GM13977 (cell line): ENCODE results near the gene SPESP1.

Experiments
- DNase-seq: peaks from one replicate; pipeline ENCODE4 v3.0.0; 2012; ENCODE audit warnings: low spot score
- in situ Hi-C: fragments of 300-500 bp; cut with MboI; formaldehyde crosslinking; loops from one replicate; pipeline ENCODE4 v1.12.0; 2022; ENCODE audit warnings: low sequenced_read_pairs, low pct_unique_long_range_greater_than_20kb, mixed read lengths, inconsistent platforms; ENCODE audit not compliant: unreplicated experiment
- TF ChIP-seq, protein P1 (sequence below): IDR thresholded peaks from 2 replicates; pipeline ENCODE4 v1.5.1; 2012; ENCODE audit warnings: mild to moderate bottlenecking, control low read depth; ENCODE audit not compliant: insufficient read depth; ENCODE audit errors: extremely low read depth, missing control alignments

The SPESP1 gene

DNA sequence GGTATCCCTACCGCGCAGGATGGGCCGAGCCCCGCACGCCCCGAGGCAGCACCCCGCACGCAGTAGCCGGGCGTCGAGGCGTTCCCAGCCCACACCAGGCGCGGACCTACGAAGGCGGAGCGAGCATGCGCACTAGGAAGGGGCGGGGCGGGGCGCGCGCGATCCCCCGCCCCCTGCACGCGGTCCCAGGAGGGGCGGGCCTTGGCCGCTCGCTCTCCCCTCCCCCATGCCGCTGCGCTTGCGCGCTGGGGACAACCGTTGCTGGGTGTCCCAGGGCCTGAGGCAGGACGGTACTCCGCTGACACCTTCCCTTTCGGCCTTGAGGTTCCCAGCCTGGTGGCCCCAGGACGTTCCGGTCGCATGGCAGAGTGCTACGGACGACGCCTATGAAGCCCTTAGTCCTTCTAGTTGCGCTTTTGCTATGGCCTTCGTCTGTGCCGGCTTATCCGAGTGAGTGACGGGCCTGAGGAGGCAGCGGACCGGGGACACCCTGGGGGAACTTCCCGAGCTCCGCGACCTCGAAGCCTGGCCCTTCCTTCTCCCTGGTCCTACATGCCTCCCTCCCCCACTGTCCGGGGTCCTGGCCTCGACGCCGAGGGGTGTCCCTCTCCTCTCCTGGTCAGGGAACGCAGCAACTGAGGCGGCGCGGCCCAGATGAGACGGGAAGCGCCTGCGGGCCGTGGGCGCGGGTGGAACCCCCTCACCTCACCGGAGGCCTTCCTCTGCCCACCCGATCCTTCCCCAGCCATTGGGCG lies at the start of gene SPESP1:
Gene SPESP1, plus strand, starts transcription at position 258 of the 755 bp plus-strand sequence. Its CDS starts 129 bp downstream, at position 387.
- in situ Hi-C loops: no loop called here
- peak; percentile 70 for DNase-seq
- TF ChIP-seq, protein P1, sequence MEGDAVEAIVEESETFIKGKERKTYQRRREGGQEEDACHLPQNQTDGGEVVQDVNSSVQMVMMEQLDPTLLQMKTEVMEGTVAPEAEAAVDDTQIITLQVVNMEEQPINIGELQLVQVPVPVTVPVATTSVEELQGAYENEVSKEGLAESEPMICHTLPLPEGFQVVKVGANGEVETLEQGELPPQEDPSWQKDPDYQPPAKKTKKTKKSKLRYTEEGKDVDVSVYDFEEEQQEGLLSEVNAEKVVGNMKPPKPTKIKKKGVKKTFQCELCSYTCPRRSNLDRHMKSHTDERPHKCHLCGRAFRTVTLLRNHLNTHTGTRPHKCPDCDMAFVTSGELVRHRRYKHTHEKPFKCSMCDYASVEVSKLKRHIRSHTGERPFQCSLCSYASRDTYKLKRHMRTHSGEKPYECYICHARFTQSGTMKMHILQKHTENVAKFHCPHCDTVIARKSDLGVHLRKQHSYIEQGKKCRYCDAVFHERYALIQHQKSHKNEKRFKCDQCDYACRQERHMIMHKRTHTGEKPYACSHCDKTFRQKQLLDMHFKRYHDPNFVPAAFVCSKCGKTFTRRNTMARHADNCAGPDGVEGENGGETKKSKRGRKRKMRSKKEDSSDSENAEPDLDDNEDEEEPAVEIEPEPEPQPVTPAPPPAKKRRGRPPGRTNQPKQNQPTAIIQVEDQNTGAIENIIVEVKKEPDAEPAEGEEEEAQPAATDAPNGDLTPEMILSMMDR: no peak

DNA sequence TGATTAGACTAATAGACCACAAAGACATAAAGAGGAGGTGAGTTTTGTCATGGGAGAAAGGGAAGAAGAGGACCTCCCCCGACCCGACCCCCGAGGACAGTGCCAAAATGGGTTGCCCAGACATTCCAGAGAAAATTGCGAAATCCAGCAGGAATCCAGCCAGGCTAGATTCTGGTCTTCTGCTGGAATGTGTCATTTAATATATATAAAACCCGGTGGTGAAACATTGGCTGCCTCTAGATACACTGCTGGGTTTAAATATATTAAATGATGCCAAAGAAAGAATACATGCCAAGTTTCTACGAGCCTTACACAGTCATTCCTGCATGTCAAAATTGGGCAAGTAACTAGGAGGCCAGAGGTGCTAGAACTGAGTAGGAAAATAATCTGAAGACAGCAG lies 45.3 kb upstream of the SPESP1 start:
- TF ChIP-seq, protein P1: no peak
- in situ Hi-C loops: loop anchor here (25.0 kb wide), 1 partner anchor 323 kb away; no protein-coding TSS in a partner anchor
- DNase-seq: no peak

DNA sequence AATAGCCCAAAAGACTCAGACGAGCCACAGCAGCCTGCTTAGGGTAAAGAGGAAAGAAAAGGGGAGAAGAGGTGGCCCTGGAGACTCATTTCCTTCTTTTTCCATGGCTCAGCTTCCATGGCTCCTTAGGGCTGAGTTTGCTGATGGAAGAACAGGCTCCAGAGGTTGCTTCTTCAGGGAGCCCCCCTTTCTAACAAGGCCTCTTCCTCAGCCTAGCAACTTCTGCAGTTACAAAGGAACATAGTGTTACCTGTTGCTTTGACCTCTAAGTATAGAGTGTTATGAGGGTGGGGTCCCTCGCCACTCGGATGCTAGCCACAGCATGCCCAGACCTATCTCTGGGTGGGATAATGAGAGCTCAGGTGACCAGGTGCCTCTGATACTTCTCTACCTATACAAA lies 43.2 kb upstream of the SPESP1 start:
- TF ChIP-seq, protein P1: no peak
- in situ Hi-C loops: loop anchor here (25.0 kb wide), 1 partner anchor 325 kb away; no protein-coding TSS in a partner anchor
- no peak for DNase-seq

DNA sequence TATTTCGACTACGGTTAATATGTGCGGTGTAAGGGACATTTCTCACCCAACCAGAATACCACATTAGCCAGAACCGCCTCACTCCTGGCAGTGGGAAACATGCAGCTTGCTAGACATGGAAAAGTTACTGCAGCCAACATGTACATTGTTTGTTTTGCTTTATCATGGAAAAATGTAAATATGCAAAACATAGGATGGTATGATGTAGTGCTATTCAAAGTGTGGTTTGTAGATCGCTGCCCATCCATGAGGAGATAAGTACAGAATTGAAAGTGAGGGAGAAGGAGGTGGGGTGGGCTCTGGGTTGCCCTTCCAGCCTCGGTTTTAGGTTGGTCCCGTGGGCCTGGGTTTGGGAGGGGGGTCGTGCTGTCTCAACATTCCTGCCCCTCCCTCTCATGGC lies 42.5 kb upstream of the SPESP1 start:
- in situ Hi-C loops: loop anchor here (25.0 kb wide), 1 partner anchor 326 kb away; no protein-coding TSS in a partner anchor
- no peak for DNase-seq
- TF ChIP-seq, protein P1: no peak

DNA sequence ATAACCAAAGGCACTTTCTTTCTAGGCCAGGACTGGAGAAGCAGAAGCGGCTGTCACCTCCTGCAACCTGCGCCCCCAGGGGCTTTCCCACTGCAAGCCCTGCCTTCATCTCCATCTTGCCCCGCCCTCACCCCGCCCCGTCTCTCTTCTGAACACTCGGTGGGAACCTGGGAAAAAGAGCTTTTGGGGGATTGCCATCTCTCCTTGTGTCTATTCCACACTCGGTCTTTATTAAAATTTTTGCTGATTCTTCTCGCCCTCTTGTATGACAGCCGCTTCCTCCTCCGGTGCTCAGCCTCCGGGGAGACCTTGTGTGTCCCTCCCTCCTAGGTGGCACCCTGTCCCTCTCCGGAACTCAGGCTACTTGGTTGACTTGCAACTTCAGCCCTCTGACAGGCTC lies 41.9 kb upstream of the SPESP1 start:
- TF ChIP-seq, protein P1: no peak
- DNase-seq: peak; percentile 22
- in situ Hi-C loops: loop anchor here (25.0 kb wide), 1 partner anchor 326 kb away; no protein-coding TSS in a partner anchor

DNA sequence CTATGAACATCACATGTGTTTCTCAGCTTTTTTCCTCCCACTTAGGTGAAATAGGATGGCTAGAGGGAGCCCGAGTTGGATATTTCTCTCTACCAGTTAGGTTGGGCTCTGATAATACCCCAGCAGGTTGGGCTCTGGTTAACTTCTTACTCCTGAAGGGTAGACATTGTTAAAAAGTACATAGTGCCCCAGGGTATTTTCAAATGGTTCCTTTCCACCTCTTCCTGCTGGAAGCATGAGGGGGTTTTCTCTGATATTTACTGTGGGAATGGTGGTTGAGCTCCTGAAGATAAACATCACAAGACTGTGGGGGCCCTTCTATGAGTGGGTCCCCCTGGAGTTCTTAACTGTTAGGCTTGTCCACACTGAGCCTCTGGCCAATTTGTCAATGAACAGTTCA lies 36.1 kb upstream of the SPESP1 start:
- DNase-seq: no peak
- in situ Hi-C loops: loop anchor here (25.0 kb wide), 1 partner anchor 332 kb away; no protein-coding TSS in a partner anchor
- TF ChIP-seq, protein P1: no peak
